GM12865 (cell line): ENCODE data around the gene NFKB2.

Source experiments
- DNase-seq: peaks from one replicate; pipeline ENCODE4 v3.0.0; 2010; ENCODE audit warnings: low read depth
- H3K4me3 ChIP-seq: 2 replicates; pipeline ENCODE4 v1.5.1; 2011; ENCODE audit warnings: mild to moderate bottlenecking, low read depth, low read length, control low read depth
- CTCF ChIP-seq: IDR thresholded peaks from 2 replicates; pipeline ENCODE4 v1.5.1; 2011; ENCODE audit warnings: low read length, control low read depth, low read depth, inconsistent platforms; ENCODE audit not compliant: insufficient read depth; ENCODE audit errors: missing control alignments

The NFKB2 gene

DNA sequence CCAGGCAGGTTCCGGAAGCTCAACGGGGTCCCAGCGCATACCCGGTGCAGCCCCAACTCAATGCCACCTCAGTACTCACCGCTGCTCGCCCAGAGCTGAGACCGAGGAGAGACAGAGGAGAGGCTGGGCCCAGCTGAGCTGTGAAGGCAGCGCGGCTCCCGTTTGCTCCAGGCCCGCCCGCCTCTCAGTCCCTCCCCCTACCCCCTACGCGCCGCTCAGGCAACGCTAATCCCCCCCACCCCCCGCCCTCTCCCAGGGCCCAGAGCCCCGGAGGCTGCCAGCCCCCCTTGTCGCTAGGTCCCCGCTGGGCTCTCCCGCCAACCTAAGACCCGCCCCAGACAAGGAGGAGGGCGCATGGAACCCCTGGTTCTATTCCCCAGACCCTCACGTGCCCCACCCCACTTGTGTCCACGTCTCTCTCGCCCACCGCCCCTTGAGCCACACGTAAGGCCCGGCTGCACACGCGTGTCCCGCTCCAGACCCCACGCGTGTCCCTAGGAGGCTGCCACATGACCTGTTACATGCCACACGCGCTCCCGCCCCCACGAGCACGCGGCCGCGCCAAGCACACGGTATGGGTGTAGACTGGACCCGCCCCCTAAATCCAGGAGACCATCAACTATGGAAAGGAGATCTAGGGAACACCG lies 23.2 kb downstream of the NFKB2 start, which contains the start of gene PSD:
TSS of gene PSD (minus strand) at position 164 of the 647 bp plus-strand sequence. CDS start 1,747 bp downstream, outside the sequence.
- TF ChIP-seq CTCF = no peak

DNA sequence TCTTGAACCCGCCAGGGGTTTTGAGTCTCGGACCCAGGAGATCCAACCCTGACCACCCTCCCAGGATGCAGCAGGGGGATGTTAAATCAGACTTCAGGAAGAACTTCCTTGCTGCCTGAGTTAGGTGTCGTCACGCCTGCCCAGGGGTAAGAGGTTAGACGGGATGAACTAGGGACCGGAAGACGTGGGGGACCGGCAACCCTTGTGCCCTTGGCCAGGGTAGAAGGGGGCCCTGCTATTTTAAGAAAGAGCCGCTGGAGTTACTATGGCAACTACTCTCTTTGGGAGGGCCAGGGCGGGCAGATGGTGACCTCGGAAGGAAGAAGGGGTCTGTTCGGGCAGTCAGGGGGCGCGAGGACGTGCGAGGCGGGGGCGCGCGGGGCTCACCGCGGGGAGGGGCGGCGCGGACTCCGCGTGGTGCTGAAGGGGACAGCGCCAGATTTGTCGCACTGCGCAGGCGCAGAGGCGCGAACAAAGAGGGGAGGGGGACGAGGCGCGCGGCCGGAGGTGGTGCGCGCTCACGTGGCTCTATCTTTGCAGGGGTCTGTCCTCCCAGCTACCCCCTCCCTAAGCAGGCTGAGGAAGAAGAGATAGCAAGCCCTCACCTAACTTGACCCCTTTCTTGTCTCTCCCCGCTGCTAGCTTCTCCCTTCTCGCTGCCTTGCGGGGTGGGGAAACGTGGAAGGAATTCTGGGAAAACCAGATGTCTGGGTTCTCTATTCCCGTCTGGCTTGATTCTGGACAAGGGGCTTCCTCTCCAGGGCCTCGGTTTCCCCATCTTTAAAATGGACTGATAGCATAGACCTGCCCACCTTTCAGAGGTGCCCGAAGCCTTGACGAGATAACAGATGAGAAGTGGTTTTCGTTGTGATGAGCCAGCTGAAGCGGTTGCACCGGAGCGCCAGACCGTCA lies 24.0 kb downstream of the NFKB2 start:
- peak overlapping the region; percentile 57 for H3K4me3 ChIP-seq
- peak; percentile 47 for DNase-seq

More for the DNA sequence above, 23.2 kb downstream of the NFKB2 start, which contains the start of gene PSD:
- DNase-seq = no peak
- peak within 1 kb of the TSS; percentile 57 for H3K4me3 ChIP-seq

GRCh38 chr10:102420181-102420713 lies 24.7 kb downstream of the NFKB2 start:
- DNase-seq = no peak
- peak overlapping the region; percentile 57 for H3K4me3 ChIP-seq
- no peak for TF ChIP-seq CTCF

More for the DNA sequence above, 24.0 kb downstream of the NFKB2 start:
- no peak for TF ChIP-seq CTCF

DNA sequence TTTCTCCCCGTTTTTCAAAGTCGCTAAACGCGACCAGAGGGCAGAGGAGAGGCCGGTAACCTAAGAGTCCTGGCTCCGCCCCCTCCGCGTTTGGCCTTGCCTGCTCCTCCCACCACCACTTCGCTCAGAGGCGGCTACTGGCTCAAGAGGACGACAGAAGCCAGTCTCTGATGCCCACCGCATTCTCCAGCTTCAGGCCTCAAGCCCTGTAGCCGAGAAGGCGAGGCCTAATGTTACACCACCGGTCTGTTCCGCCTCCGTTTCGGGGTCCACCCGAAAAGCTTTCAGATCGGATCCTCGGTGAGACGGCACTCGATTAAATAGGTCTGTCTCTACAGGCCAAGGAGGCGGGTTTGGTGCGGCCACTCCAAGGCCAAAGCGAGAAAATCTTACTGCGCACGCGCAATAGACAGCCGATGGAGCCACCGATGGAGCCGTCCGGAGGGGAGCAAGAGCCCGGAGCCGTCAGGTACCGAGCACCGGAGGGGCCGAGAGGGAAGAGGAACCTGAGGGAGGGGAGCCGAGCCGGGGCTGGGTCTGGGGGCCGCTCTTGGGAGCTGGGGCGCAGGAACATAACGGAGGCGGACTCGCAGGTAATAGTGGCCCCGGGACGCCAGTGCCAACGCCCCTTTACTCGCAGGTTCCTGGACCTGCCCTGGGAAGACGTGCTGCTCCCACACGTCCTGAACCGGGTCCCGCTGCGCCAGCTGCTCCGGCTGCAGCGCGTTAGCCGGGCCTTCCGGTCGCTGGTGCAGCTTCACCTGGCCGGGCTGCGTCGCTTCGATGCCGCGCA lies 25.4 kb downstream of the NFKB2 start, which contains the start of gene FBXL15:
TSS of gene FBXL15 (plus strand) at position 123 of the 793 bp plus-strand sequence. CDS start at position 417, 294 bp downstream.
- H3K4me3 ChIP-seq = peak within 1 kb of the TSS; percentile 57
- TF ChIP-seq CTCF = no peak

DNA sequence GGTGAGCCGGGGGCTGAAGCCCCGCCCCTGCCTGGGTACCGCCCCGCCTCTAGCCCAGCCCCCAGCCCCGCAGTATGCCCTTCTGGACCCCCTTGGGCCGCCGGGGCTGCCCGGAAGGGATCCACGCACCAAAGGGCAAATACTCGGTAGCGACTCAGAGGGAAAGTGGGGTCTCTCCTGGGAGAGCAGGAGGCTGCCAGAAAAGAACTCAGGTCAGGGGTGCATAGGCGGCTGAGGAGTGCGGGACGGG lies 25.9 kb downstream of the NFKB2 start:
- TF ChIP-seq CTCF = no peak
- no peak for DNase-seq
- peak overlapping the region; percentile 57 for H3K4me3 ChIP-seq

More for the DNA sequence above, 25.4 kb downstream of the NFKB2 start, which contains the start of gene FBXL15:
- peak; percentile 98 for DNase-seq

- peak overlapping the region; percentile 57 for H3K4me3 ChIP-seq
- DNase-seq = peak; percentile 59
- TF ChIP-seq CTCF = no peak
Observed at GRCh38 chr10:102421757-102422512, 26.4 kb downstream of the NFKB2 start.
